Glutamatergic neuron (in vitro differentiated cells): Measurements from ENCODE around the gene RALGPS1. TPM values are rescaled to one million over a fixed set of nuclear protein-coding genes. Genes with fewer than 3 reads are reported as not detected.

ENCODE experiments used
- DNase-seq: peaks from one replicate; pipeline ENCODE4 v3.0.0; 2022
- H3K27ac Mint-ChIP-seq: one replicate; pipeline ENCODE4 v1.8.0; 2020; ENCODE audit warnings: mild to moderate bottlenecking, mixed read lengths, inconsistent platforms; ENCODE audit not compliant: unreplicated experiment
- H3K27me3 Mint-ChIP-seq: one replicate; pipeline ENCODE4 v1.8.0; 2020; ENCODE audit warnings: mild to moderate bottlenecking, moderate library complexity, mixed read lengths, inconsistent platforms; ENCODE audit not compliant: unreplicated experiment
- H3K36me3 Mint-ChIP-seq: one replicate; pipeline ENCODE4 v1.8.0; 2020; ENCODE audit warnings: mild to moderate bottlenecking, mixed read lengths, inconsistent platforms; ENCODE audit not compliant: unreplicated experiment
- H3K4me1 Mint-ChIP-seq: one replicate; pipeline ENCODE4 v1.8.0; 2020; ENCODE audit warnings: mild to moderate bottlenecking, low read depth, mixed read lengths, inconsistent platforms; ENCODE audit not compliant: unreplicated experiment
- H3K4me3 Mint-ChIP-seq: one replicate; pipeline ENCODE4 v1.8.0; 2020; ENCODE audit warnings: mild to moderate bottlenecking, mixed read lengths, inconsistent platforms; ENCODE audit not compliant: unreplicated experiment
- H3K9me3 Mint-ChIP-seq: one replicate; pipeline ENCODE4 v1.8.0; 2020; ENCODE audit warnings: mild to moderate bottlenecking, moderate library complexity, mixed read lengths, inconsistent platforms; ENCODE audit not compliant: unreplicated experiment
- total RNA-seq: library from RNA; stranded (reverse); fragmentation: NEBNext Ultra II Directional; extraction: Animal tissue kit (Norgen Biotek cat#: 25700); gene quantifications from one replicate; pipeline ENCODE4 v1.2.1, GENCODE V29; 2021; ENCODE audit not compliant: unreplicated experiment
- TF ChIP-seq, protein P1 (sequence below): fragments of 200-600 bp; sonication (generic); IDR thresholded peaks from one replicate; pipeline ENCODE4 v1.5.0; 2021; ENCODE audit not compliant: partially characterized antibody, unreplicated experiment

The RALGPS1 gene
- total RNA-seq, 1 donor from 2014 or later: 23.8 TPM

DNA sequence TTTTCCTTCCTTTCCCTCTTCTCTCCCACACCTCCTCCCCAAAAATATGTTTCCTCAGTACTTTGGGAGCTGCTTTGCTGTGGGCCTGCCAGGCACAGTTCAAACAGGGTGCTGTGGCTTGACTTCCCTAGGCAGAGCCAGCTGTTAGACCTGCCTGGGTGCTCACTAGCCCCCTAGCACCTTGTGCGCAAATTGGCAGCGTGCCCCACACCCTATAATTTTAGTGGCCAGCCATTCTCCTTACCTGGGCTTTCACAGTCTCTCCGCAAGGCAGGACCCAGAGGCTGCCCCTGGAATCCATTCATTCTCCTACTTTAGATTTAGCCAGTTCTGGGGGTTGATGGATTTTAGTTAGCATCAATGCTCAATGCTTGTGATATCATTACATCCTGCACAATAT lies 135.6 kb downstream of the RALGPS1 start:
- Mint-ChIP-seq H3K27me3 (no peaks in the 10 kb centered on the region), H3K36me3 (no peaks in the 10 kb centered on the region), H3K4me1 (no peaks in the 10 kb centered on the region), H3K9me3 (no peaks in the 10 kb centered on the region), H3K4me3 (no peak overlapping the region), H3K27ac (no peak overlapping the region)
- no peak for DNase-seq
- TF ChIP-seq, protein P1, sequence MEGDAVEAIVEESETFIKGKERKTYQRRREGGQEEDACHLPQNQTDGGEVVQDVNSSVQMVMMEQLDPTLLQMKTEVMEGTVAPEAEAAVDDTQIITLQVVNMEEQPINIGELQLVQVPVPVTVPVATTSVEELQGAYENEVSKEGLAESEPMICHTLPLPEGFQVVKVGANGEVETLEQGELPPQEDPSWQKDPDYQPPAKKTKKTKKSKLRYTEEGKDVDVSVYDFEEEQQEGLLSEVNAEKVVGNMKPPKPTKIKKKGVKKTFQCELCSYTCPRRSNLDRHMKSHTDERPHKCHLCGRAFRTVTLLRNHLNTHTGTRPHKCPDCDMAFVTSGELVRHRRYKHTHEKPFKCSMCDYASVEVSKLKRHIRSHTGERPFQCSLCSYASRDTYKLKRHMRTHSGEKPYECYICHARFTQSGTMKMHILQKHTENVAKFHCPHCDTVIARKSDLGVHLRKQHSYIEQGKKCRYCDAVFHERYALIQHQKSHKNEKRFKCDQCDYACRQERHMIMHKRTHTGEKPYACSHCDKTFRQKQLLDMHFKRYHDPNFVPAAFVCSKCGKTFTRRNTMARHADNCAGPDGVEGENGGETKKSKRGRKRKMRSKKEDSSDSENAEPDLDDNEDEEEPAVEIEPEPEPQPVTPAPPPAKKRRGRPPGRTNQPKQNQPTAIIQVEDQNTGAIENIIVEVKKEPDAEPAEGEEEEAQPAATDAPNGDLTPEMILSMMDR: no peak

DNA sequence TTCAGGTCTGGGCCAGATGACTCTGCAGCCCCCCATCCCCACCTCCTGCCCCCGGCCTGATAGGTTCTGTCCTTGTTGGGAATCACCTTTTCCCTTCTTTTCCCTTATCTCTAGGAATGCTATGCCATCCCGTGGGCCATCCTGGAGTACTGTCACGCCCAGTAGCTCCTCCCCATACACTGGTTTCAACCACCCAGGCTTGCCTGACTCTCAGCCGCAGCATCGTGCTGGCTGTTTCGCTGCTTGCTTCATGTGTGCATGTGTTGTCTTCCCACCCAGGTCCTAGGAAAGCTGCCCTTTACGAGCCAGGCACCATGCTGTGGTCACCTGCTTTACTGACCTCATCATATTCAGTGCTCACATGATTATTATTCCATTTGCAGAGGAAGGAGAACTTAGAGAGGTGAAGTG lies 136.0 kb downstream of the RALGPS1 start:
- H3K9me3 Mint-ChIP-seq: no peaks in the 10 kb centered on the region
- H3K27ac Mint-ChIP-seq: no peak overlapping the region
- TF ChIP-seq, protein P1: no peak
- no peaks in the 10 kb centered on the region for H3K36me3 Mint-ChIP-seq
- H3K27me3 Mint-ChIP-seq: no peaks in the 10 kb centered on the region
- H3K4me3 Mint-ChIP-seq: no peak overlapping the region
- H3K4me1 Mint-ChIP-seq: no peaks in the 10 kb centered on the region
- no peak for DNase-seq

DNA sequence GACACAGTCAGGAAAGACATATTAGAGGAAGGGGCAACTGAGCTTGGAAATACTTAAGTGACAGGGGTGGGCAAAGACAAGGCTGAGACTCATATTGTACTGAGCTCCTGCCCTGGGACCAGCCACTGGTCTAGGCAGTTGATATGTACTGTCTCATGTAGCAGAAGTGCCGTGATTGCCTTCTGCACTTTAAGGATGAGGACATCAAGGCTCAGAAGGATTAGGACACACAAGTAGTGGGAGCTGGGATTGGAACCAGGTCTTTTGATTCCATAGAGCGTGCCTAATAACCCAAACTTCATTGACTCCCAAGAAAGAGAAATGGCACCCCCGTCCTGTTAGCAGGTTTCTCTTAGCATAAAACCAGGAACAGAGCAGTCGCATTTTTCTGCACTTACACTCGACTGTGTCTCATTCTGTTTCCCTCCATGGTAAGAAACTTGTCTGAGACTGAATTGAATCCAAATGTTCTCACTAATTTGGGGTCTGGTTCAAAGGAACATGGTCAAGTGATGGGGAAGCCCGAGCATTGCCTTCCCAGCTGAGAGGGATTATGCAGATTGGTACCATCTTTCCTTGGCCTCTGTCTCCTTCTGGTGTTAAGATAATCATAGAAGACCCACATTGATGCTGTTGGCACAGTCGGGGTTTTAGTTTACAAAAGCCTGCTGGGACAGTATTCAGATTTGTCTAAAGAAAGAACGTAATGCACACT lies 137.5 kb downstream of the RALGPS1 start:
- Mint-ChIP-seq H3K4me3 (no peak overlapping the region), H3K27me3 (no peaks in the 10 kb centered on the region), H3K27ac (no peak overlapping the region), H3K4me1 (no peaks in the 10 kb centered on the region), H3K9me3 (peaks cover 5% of the 10 kb centered on the region), H3K36me3 (no peaks in the 10 kb centered on the region)
- no peak for DNase-seq
- TF ChIP-seq, protein P1: no peak

DNA sequence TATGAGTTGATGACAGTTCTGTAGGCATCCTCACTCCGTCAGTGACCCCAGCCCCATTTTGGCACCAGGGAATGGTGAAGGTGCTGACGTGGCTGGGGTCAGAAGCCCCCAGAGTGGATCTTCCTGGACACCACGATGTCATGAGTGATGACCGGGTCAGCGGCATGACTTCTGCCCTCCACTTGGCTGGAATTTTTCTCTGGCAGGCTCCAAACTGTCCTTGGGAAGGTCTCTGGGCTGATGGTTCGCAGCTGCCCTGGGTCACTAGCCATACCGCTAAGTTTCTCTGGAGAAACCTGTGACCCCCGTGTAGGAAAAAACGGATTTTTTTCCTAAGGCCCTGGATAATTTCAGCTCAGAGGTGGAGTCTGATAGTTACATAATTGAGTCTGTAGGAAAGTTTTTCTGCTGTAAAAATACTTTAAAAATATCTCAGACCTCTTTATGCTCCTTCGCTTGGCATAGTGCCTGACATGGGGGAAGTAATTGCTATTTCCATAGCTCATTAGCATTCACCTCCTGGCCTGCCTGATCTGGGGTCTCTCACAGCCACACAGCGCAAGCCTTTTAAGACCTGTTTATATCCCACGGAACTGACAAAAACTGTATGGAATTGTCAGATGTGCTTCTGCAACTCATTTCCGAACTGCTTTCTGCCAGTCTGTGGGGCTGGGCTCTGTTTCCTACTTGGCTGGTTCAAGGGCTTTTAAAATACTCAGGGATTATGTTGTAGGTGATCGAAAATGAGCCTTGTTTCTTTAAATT lies 138.7 kb downstream of the RALGPS1 start:
- Mint-ChIP-seq H3K4me3 (no peak overlapping the region), H3K4me1 (peaks cover 5% of the 10 kb centered on the region), H3K9me3 (peaks cover 5% of the 10 kb centered on the region), H3K27ac (no peak overlapping the region), H3K27me3 (no peaks in the 10 kb centered on the region), H3K36me3 (no peaks in the 10 kb centered on the region)
- TF ChIP-seq, protein P1: no peak
- no peak for DNase-seq

DNA sequence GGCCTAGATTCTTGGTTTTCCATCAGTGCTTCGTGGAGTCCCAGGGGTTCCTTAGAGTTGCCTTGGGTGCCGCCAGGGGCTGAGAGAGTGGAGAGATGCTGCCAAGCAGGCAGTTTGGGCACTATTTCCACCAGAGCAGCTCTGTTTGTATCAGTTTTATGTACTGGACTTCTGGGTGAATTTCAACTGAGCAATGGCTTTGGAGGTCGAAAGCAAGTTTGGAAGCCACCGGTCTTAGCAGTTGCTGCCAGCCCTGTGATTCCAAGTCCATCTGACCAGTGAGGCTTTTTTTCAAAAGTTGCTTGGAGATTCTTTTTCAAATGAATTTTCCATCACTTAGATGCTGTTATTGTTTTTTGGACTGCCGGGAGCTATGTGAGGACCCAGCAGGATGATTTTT lies 139.4 kb downstream of the RALGPS1 start:
- TF ChIP-seq, protein P1: no peak
- H3K27me3 Mint-ChIP-seq: no peaks in the 10 kb centered on the region
- H3K4me3 Mint-ChIP-seq: no peak overlapping the region
- peaks cover 7% of the 10 kb centered on the region for H3K9me3 Mint-ChIP-seq
- DNase-seq: no peak
- no peaks in the 10 kb centered on the region for H3K36me3 Mint-ChIP-seq
- no peak overlapping the region for H3K27ac Mint-ChIP-seq
- H3K4me1 Mint-ChIP-seq: peaks cover 12% of the 10 kb centered on the region
